Skin of body (tissue), 2 donors: Measurements from ENCODE around the gene CCR2. TPM values are rescaled to one million over a fixed set of nuclear protein-coding genes. Genes with fewer than 3 reads are reported as not detected.

Experiments
- DNase-seq: peaks from one replicate; lab custom pipeline; 2025; lab: John Stamatoyannopoulos, UW
- total RNA-seq: library from RNA; depleted of rRNA; stranded (reverse); fragments of >200 nt; gene quantifications from one replicate; pipeline ENCODE4 v1.2.3, GENCODE V29; 2014

CCR2 gene
- total RNA-seq, 1 donor from 2014 or later: 2.9 TPM

GRCh38 chr3:46354478-46354877 lies 567 bp downstream of the CCR2 start:
- DNase-seq: no peak

GRCh38 chr3:46354984-46355383 lies 1.1 kb downstream of the CCR2 start:
- no peak for DNase-seq

DNA sequence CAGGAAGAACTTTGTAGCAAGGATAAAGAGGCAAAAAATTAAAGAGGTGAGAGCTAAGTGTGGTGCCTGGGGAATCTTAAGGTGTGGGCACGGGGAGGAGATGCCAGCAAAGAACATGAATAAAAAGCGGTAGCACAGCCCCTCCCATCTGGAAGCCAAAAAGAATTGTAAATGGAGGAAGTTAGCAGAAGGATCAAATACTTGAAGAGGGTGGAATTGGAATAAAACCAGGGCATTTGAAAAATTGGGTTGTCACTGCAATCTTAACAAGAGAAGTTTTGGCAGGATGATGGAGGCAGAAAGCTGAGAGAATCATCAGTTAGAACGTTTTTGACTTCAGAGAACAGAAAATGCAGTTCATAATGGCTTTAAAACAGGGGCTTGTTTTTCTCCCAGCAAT lies 2.4 kb downstream of the CCR2 start:
- DNase-seq: no peak

- no peak for DNase-seq
These were observed 3.0 kb downstream of the CCR2 start for GRCh38 chr3:46356909-46357308.

DNA sequence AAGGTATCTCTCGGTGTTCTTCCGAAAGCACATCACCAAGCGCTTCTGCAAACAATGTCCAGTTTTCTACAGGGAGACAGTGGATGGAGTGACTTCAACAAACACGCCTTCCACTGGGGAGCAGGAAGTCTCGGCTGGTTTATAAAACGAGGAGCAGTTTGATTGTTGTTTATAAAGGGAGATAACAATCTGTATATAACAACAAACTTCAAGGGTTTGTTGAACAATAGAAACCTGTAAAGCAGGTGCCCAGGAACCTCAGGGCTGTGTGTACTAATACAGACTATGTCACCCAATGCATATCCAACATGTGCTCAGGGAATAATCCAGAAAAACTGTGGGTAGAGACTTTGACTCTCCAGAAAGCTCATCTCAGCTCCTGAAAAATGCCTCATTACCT lies 4.6 kb downstream of the CCR2 start:
- no peak for DNase-seq

- DNase-seq: peak; percentile 85
These were observed 6.0 kb downstream of the CCR2 start for GRCh38 chr3:46359733-46360493.

DNA sequence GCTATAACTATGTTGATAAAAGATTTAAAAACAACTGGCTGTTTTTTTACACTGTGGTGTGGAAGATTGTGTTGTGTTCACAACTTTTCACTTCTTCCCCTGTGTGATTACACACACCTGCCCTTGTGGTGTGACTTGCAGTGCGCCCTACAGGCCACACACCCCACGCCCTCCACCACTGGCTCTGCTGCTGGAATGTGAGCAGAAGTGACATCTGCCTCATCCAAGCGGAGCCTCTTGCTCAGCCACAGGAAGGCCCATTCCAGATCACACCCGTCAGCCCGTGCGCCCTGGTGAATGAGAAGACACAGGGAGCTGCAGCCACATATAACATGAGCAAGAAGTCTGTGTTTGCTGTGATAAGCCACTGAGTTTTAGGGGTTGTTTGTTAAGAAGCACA lies 7.0 kb downstream of the CCR2 start:
- DNase-seq: no peak

DNA sequence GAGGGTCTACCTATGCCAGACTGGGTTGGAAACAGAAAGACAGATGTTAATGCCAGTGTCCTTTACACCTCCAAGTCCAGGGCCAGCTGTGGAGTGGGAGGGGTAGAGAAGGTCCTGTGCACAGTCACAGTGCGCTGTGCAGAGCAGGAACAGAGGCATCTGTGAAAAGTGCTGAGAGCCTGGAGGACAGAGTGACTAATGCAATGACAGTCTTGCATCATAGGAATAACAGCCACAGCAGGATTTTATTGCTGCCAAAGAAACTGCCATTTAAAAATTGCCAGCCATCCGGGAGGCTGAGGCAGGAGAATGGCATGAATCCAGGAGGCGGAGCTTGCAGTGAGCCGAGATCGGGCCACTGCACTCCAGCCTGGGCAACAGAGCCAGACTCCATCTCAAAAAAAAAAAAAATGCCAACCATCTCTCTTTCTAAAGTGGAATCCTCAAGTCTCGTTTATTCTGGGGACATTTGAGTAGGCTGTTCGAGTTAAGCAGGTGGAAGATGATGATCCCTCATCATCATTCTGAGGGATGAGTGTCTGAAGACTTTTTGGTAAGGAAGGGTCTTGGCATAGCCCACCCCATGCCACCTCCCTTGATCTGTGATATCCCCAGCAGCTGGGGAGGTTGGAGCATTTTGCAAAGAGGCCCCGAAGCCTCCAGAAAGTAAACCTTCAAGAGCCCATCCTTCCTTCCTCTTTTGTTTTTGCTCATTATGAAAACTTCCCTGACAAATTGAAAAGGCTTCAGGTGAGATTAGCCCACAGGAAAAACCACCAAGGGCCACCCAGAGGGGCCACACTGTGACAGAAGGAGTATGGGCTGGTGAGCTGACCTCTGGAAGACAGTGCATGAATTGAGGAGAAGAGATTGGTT lies 7.7 kb downstream of the CCR2 start:
- peak; percentile 40 for DNase-seq

DNA sequence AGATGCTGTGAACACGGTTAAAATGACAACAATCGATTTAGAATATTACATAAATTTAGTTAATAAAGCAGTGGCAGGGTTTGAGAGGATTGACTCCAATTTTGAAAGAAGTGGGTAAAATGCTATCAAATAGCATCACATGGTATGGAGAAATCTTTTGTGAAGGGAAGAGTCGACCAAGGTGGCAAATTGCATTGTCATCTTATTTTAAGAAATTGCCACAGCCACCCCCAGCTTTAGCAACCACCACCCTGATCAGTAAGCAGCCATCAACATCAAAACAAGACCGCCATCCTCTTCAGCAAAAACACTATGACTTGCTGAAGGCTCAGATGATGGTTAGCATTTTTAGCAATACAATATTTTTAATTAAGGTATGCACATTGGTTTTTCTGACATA lies 11.1 kb downstream of the CCR2 start:
- no peak for DNase-seq

DNA sequence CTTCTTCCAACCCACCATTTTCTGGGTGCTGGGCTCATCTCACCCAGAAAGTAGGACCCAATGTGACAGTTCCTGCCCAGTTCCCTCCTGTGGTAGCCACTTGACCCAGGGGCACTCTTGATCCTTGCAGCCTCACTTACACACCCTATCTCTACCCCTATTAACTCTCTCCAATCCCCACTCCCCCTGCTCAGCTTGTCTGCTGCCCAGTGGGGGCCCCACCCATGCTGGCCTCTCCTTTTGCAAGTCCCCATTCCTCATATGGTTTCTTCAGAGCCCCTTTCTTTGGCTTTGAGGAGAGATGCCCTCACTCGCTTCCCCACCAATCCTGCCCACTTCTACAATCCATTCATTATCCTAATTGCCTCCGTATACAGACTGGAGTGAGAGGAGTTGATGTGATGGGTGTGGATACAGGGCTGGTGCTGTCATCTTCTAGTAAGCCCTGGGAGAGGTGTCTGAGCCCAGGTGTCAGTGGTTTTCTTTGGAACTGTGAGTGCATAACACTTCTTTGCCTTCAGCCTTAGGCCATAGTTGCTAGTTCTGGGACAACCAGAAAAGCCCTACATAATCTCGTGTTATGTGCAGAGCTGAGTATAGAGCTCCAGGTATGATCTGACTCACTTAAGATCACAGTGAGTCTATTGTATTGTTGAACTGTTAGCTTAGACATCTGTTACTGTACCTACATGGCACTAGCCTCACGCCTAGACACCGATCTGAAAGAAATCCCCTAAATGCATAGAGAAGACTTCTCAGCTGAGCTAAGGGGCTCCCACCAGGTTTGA lies 12.0 kb downstream of the CCR2 start:
- DNase-seq: no peak

DNA sequence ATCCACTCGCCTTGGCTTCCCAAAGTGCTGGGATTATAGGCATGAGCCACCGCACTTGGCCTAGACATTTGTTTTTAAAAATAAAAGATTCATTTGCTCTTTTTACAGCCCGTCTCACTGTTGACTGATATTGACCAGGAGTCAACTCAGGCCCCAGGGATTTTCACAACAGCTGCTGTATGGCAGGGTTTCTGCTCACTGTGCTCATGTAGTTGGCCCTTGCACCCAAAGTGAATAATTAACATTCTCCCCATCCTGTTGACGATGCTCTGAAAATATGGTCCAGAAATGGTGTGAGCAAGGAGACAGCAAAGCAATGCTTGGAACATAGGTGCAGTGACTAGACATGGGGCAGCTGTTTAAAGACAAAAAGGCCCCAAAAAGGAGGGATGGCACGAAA lies 13.9 kb downstream of the CCR2 start:
- DNase-seq: no peak

DNA sequence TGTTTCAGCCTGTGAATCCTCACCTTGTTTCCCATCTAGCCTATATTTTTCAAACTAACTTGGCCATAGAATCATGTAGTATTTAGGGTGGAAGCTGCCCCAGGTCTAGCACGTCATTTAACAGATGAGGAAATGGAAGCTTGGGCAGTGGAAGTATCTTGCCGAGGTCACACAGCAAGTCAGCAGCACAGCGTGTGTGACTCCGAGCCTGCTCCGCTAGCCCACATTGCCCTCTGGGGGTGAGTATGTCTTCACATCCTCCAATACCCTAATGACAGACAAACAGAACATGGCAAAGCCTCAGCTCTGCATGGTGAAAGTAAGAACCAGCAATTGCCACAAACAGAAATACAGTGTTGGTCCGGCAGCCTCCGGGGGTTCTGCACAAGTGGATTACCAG lies 14.7 kb downstream of the CCR2 start:
- DNase-seq: no peak

DNA sequence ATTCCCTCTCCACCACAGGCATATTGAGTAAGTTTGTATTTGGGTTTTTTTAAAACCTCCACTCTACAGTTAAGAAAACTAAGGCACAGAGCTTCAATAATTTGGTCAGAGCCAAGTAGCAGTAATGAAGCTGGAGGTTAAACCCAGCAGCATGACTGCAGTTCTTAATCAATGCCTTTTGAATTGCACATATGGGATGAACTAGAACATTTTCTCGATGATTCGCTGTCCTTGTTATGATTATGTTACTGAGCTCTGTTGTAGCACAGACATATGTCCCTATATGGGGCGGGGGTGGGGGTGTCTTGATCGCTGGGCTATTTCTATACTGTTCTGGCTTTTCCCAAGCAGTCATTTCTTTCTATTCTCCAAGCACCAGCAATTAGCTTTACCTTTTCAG lies 15.2 kb downstream of the CCR2 start:
- no peak for DNase-seq

DNA sequence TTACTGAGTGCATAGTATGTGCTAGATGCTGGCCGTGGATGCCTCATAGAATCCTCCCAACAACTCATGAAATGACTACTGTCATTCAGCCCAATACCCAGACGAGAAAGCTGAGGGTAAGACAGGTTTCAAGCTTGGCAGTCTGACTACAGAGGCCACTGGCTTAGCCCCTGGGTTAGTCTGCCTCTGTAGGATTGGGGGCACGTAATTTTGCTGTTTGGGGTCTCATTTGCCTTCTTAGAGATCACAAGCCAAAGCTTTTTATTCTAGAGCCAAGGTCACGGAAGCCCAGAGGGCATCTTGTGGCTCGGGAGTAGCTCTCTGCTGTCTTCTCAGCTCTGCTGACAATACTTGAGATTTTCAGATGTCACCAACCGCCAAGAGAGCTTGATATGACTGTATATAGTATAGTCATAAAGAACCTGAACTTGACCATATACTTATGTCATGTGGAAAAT lies 15.8 kb downstream of the CCR2 start:
- no peak for DNase-seq

DNA sequence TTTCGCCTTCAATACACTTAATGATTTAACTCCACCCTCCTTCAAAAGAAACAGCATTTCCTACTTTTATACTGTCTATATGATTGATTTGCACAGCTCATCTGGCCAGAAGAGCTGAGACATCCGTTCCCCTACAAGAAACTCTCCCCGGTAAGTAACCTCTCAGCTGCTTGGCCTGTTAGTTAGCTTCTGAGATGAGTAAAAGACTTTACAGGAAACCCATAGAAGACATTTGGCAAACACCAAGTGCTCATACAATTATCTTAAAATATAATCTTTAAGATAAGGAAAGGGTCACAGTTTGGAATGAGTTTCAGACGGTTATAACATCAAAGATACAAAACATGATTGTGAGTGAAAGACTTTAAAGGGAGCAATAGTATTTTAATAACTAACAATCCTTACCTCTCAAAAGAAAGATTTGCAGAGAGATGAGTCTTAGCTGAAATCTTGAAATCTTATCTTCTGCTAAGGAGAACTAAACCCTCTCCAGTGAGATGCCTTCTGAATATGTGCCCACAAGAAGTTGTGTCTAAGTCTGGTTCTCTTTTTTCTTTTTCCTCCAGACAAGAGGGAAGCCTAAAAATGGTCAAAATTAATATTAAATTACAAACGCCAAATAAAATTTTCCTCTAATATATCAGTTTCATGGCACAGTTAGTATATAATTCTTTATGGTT lies 17.1 kb downstream of the CCR2 start, which contains the start of gene CCR5:
Gene CCR5 (plus strand): TSS at position 108 of the 680 bp plus-strand sequence. CDS start 1,957 bp downstream, outside the sequence.
- DNase-seq: no peak

GRCh38 chr3:46371519-46372340 lies 17.8 kb downstream of the CCR2 start:
- DNase-seq: no peak

- DNase-seq: no peak
These were observed 18.8 kb downstream of the CCR2 start for GRCh38 chr3:46372492-46373359.

GRCh38 chr3:46374755-46375154 lies 20.8 kb downstream of the CCR2 start:
- no peak for DNase-seq

- DNase-seq: no peak
These were observed 21.3 kb downstream of the CCR2 start for GRCh38 chr3:46375218-46375617.
